ENCODE results near the gene BRWD1. TPM values are rescaled to one million over a fixed set of nuclear protein-coding genes. Genes with fewer than 3 reads are reported as not detected.

The BRWD1 gene
- total and polyA plus RNA-seq, 2 of the 8 experiments (the other 6 are each of a cell fraction or from before 2014, with no cell fraction given): 9.3 to 45.2 TPM

- no peaks in the 10 kb centered on the region for H4K20me1 ChIP-seq (replicated peaks in 1 of 2; ENCODE audit: control insufficient read depth in 1 of 2, insufficient read depth in 2 of 2, low read length in 2 of 2)
- TF ChIP-seq E2F6 (IDR thresholded peaks at IDR 0.05): no peak
- no peak for FAIRE-seq
- H3K27me3 ChIP-seq (replicated peaks in 1 of 4; ENCODE audit: control insufficient read depth in 3 of 4, extremely low read depth in 1 of 4, insufficient read depth in 3 of 4, low read length in 3 of 4): no peaks in the 10 kb centered on the region
- H2BK12ac ChIP-seq (ENCODE audit: low read depth, low read length): no peak overlapping the region
- H3K79me1 ChIP-seq (ENCODE audit: low read depth, low read length): no peaks in the 10 kb centered on the region
- H4K91ac ChIP-seq (replicated peaks; ENCODE audit: insufficient read length, low read length): no peak overlapping the region
- H3K4ac ChIP-seq (replicated peaks; ENCODE audit: insufficient read length, low read depth, low read length): no peak overlapping the region
- H3K14ac ChIP-seq (ENCODE audit: insufficient read length): no peak overlapping the region
- H2BK15ac ChIP-seq (ENCODE audit: low read length): no peak overlapping the region
- H2AK5ac ChIP-seq (ENCODE audit: low read depth, low read length): no peak overlapping the region
- H3K23me2 ChIP-seq (ENCODE audit: low read depth, low read length): no peaks in the 10 kb centered on the region
- no peak overlapping the region for H3K18ac ChIP-seq (ENCODE audit: extremely low read depth, low read length)
- CTCF ChIA-PET (ENCODE audit: partially characterized antibody): interaction anchor here (0.6 kb wide), 1 partner anchor 1876 kb away, joined by 3 read pairs; no protein-coding TSS in a partner anchor
- 45% methylated on average over 2 of the region's 2 CpGs; no CpG with 5 or more reads in 1 of the 2 experiments for WGBS, 2 experiments (ENCODE audit: extremely low coverage in 1 of 2, insufficient coverage in 1 of 2, insufficient read length in 1 of 2, insufficient replicate concordance in 2 of 2, low coverage in 1 of 2, low lambda C conversion rate in 2 of 2, missing lambda C conversion rate in 1 of 2)
- no peak overlapping the region for H3K56ac ChIP-seq (replicated peaks; ENCODE audit: insufficient read length, low read depth, low read length)
- H2BK120ac ChIP-seq (replicated peaks; ENCODE audit: low read depth, low read length): no peak overlapping the region
- no peak overlapping the region for H2BK20ac ChIP-seq (ENCODE audit: low read length)
- POLR2A ChIA-PET (ENCODE audit: partially characterized antibody): interaction anchor here (0.9 to 1.5 kb wide), 3 partner anchors 9 to 46 kb away, joined by 3 to 5 read pairs (median 3); no protein-coding TSS in a partner anchor
- peaks cover 0 to 6% of the 10 kb centered on the region in 2 experiments; a peak in 1 of 4 replicates for H3K79me2 ChIP-seq (ENCODE audit: control insufficient read depth in 1 of 2, insufficient read depth in 2 of 2, low read length in 2 of 2)
- DNase-seq (ENCODE audit: low read depth in 1 of 2, low spot score in 2 of 2): no peak
- H3K9me3 ChIP-seq (ENCODE audit: insufficient read depth in 2 of 2, low read depth in 1 of 2, low read length in 1 of 2): no peaks in the 10 kb centered on the region
- no peak overlapping the region for H3K9ac ChIP-seq (replicated peaks in 1 of 4; ENCODE audit: extremely low read depth in 1 of 4, low read depth in 3 of 4, low read length in 3 of 4)
- no peak overlapping the region for H2AFZ ChIP-seq (ENCODE audit: low read length)
- H4K5ac ChIP-seq (ENCODE audit: insufficient read length, low read depth, low read length): no peak overlapping the region
- H3K4me2 ChIP-seq (ENCODE audit: insufficient read depth in 1 of 2, low read depth in 2 of 2, low read length in 2 of 2): no peak overlapping the region
- no peak overlapping the region for H3K4me3 ChIP-seq (ENCODE audit: extremely low read depth in 1 of 4, insufficient read depth in 2 of 4, low read depth in 3 of 4, low read length in 4 of 4)
- H3K36me3 ChIP-seq (ENCODE audit: control insufficient read depth in 2 of 4, insufficient read depth in 4 of 4, low read length in 3 of 4): peaks cover 10 to 70% (median 39%) of the 10 kb centered on the region in 4 experiments
- H3K27ac ChIP-seq (ENCODE audit: low read depth, low read length): no peak overlapping the region
- H3K23ac ChIP-seq (ENCODE audit: insufficient read length): no peak overlapping the region
- H4K8ac ChIP-seq (ENCODE audit: extremely low read depth, insufficient read depth, low read length): no peak overlapping the region
- H3K4me1 ChIP-seq (replicated peaks in 1 of 4; ENCODE audit: control insufficient read depth in 3 of 4, insufficient read depth in 4 of 4, low read length in 3 of 4): no peaks in the 10 kb centered on the region
- no peak overlapping the region for H2BK5ac ChIP-seq (ENCODE audit: low read depth, low read length)
Observed at GRCh38 chr21:39265603-39266002, 47.8 kb downstream of the BRWD1 start.

Data from H1 (cell line).